K562 (cell line): ENCODE measurements around the gene ASPDH. TPM values are rescaled to one million over a fixed set of nuclear protein-coding genes. Genes with fewer than 3 reads are reported as not detected.
A peak's percentile ranks its signal among the peaks of the same experiment; 100 is the strongest.

ENCODE experiments used
- AFF4 ChIP-seq: sonication (generic); formaldehyde crosslinking; IDR thresholded peaks from 2 replicates; pipeline ENCODE4 v1.8.0; 2023; ENCODE audit warnings: mild to moderate bottlenecking, missing genetic modification reagents
- ARID1B ChIP-seq: fragments of 450-650 bp; IDR thresholded peaks from 2 replicates; pipeline ENCODE4 v1.6.1; 2016; ENCODE audit warnings: antibody characterized with exemption, mild to moderate bottlenecking, inconsistent platforms
- CHCHD3 ChIP-seq: fragments of 250-450 bp; sonication (Bioruptor Pico); IDR thresholded peaks from 2 replicates; pipeline ENCODE4 v2.1.2; 2022; ENCODE audit warnings: mild to moderate bottlenecking
- CREBBP ChIP-seq: IDR thresholded peaks from one replicate; pipeline ENCODE4 v1.6.1; 2012; ENCODE audit warnings: low read depth, mild to moderate bottlenecking, control low read depth, inconsistent platforms, low read length
- CSDE1 ChIP-seq, 2 experiments: fragments of 450-650 bp; IDR thresholded peaks; 2 replicates each; pipeline ENCODE4 v1.6.1; 2016; ENCODE audit warnings: mild to moderate bottlenecking in 1 of 2
- ELF4 ChIP-seq: fragments of 450-650 bp; formaldehyde crosslinking; IDR thresholded peaks from 2 replicates; pipeline ENCODE4 v1.4.0; 2022; ENCODE audit warnings: missing genetic modification characterization
- ETS2 ChIP-seq: IDR thresholded peaks from 2 replicates; pipeline ENCODE4 v1.6.1; 2016; ENCODE audit warnings: borderline replicate concordance, missing genetic modification characterization, mild to moderate bottlenecking, moderate library complexity, missing compliant biosample characterization; ENCODE audit not compliant: poor library complexity, severe bottlenecking
- FOXP1 ChIP-seq: sonication (generic); formaldehyde crosslinking; IDR thresholded peaks from 2 replicates; pipeline ENCODE4 v1.8.0; 2022; ENCODE audit warnings: mild to moderate bottlenecking, missing genetic modification reagents
- IRF9 ChIP-seq: fragments of 450-650 bp; IDR thresholded peaks from 2 replicates; pipeline ENCODE4 v1.6.1; 2016; ENCODE audit warnings: missing biosample characterization, missing genetic modification characterization
- L3MBTL2 ChIP-seq: fragments of 450-650 bp; IDR thresholded peaks from 2 replicates; pipeline ENCODE4 v1.6.1; 2016; ENCODE audit warnings: mild to moderate bottlenecking, moderate library complexity
- MITF ChIP-seq: IDR thresholded peaks from 2 replicates; pipeline ENCODE4 v1.6.1; 2014; ENCODE audit warnings: antibody characterized with exemption
- NR4A1 ChIP-seq, 2 experiments: fragments of 250-450 bp in 1 of 2; fragments of 450-650 bp in 1 of 2; sonication (Bioruptor Pico) in 1 of 2; IDR thresholded peaks; 2 replicates each; pipeline versions ENCODE4 v1.4.0 to v1.6.1; 2016 to 2020; ENCODE audit warnings: mild to moderate bottlenecking in 2 of 2, missing compliant biosample characterization in 1 of 2, missing genetic modification characterization in 1 of 2, moderate library complexity in 1 of 2
- NUFIP1 ChIP-seq: fragments of 450-650 bp; IDR thresholded peaks from 2 replicates; pipeline ENCODE4 v1.6.1; 2018; ENCODE audit not compliant: partially characterized antibody
- PCBP1 ChIP-seq: fragments of 200-400 bp; formaldehyde crosslinking; IDR thresholded peaks from 2 replicates; pipeline ENCODE4 v1.6.1; 2018; ENCODE audit warnings: mild to moderate bottlenecking, low read depth, low read length; ENCODE audit not compliant: poor library complexity, severe bottlenecking
- STAT5A ChIP-seq: IDR thresholded peaks from 2 replicates; pipeline ENCODE4 v1.6.1; 2012; ENCODE audit warnings: low read length, inconsistent platforms, borderline replicate concordance
- TCF7L2 ChIP-seq: fragments of 150-350 bp; IDR thresholded peaks from 2 replicates; pipeline ENCODE4 v1.6.1; 2016; ENCODE audit warnings: low read depth, mild to moderate bottlenecking, low read length, moderate library complexity
- TEAD1 ChIP-seq, 2 experiments: fragments of 450-650 bp in 1 of 2; sonication (generic) in 1 of 2; formaldehyde crosslinking; IDR thresholded peaks; 2 replicates each; pipeline versions ENCODE4 v1.4.0 to v1.8.0; 2020 to 2022; ENCODE audit warnings: mild to moderate bottlenecking in 2 of 2, missing genetic modification reagents in 1 of 2
- XRCC3 ChIP-seq: fragments of 450-650 bp; IDR thresholded peaks from 2 replicates; pipeline ENCODE4 v1.6.1; 2017; ENCODE audit warnings: mild to moderate bottlenecking, moderate library complexity
- ZNF140 ChIP-seq: fragments of 250-450 bp; sonication (Bioruptor Pico); IDR thresholded peaks from 2 replicates; pipeline ENCODE4 v1.8.0; 2021; ENCODE audit warnings: moderate library complexity, mild to moderate bottlenecking, inconsistent platforms
- ZNF224 ChIP-seq: sonication (generic); formaldehyde crosslinking; IDR thresholded peaks from 2 replicates; pipeline ENCODE4 v1.8.0; 2022; ENCODE audit warnings: mild to moderate bottlenecking, missing genetic modification reagents
- polyA plus RNA-seq, 8 experiments: library from polyadenylated mRNA; depleted of rRNA in 4 of 8; stranded (reverse) in 5 of 8; unstranded in 3 of 8; fragments of >200 nt; fragmentation: Nextera tagmentation in 2 of 8; fragmentation: Illumina TruSeq in 1 of 8; extraction: Ambion mirVana in 2 of 8; extraction: Trizol in 1 of 8; gene quantifications; 2 replicates each; pipeline versions ENCODE4 v1.2.1 to v1.2.3, GENCODE V29; 2011 to 2014; ENCODE audit warnings: inconsistent platforms in 1 of 8, missing spikeins in 1 of 8
- total RNA-seq, 7 experiments: library from RNA; depleted of rRNA in 6 of 7; stranded (reverse); fragments of >200 nt in 6 of 7; fragmentation: Illumina TruSeq in 2 of 7; extraction: Trizol in 2 of 7; gene quantifications; 2 replicates each; pipeline versions ENCODE4 v1.2.1 to v1.2.3, GENCODE V29; 2011 to 2021; ENCODE audit warnings: low replicate concordance in 1 of 7
- TF ChIP-seq, protein P1 (sequence below): sonication (generic); formaldehyde crosslinking; IDR thresholded peaks from 2 replicates; pipeline ENCODE4 v1.9.0; 2022; ENCODE audit warnings: mild to moderate bottlenecking, missing genetic modification reagents

Gene ASPDH
- total and polyA plus RNA-seq, 9 of the 15 experiments (the other 6 are each of a cell fraction or from before 2014, with no cell fraction given) = not detected

DNA sequence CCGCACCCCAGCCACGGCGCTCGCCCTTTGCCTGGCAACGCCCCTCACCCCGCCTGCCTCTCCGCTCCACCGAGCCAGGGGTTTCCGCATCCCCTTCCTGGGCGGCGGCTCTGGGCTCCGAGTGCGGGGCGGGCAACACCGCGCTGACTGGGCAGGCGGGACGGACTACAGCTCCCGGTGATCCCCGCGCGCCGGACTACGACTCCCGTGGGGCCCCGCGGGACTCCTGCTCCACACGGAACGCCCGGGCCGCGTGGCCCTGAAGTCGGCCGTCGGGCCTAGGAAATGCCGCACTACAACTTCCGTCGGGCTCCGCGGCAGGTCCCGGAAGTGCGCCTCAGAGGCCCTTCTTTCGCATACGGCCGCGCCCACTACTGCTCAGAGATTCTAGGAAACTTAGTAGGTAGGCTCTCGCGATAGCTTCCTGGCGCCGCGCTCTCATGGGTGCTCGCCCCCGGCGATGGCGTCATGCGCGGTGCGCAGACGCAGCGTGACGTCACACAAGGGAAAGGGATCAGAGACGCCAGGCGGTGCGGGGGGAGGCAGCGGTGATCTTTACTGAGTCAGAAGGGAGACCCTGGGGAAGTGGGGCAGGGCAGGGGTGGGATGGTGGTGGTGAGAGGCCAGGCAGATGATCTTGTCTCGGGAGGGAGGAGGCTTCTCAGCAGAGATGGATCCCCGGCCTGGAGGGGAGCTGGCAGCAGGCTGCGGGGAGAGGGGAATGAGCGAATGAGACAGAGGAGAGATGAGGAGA, 2.5 kb downstream of the ASPDH start, which contains the start of gene JOSD2 (continued):
- TF ChIP-seq MITF (peak; percentile 35; the same call in 1 of the 2 replicates), ZNF224 (CRISPR knock-in tag) (no peak), ETS2 (tag) (no peak), AFF4 (peak; percentile 79; the same call in 1 of the 2 replicates), PCBP1 (peak; percentile 74), CHCHD3 (0 out of 2 replicates have a peak, but pooled peaks have one; percentile 56), STAT5A (peak; percentile 74), NUFIP1 (peak; percentile 40), L3MBTL2 (peak; percentile 93), CSDE1 (IDR thresholded peaks at IDR 0.05) (peak in 1 of 2 experiments; percentile 96; a peak in 2 of 4 replicates), ELF4 (0 out of 2 replicates have a peak, but pooled peaks have one; percentile 69), CREBBP (no peak), IRF9 (no peak), TCF7L2 (0 out of 2 replicates have a peak, but pooled peaks have one; percentile 36), TEAD1 (CRISPR knock-in tag; IDR thresholded peaks at IDR 0.05) (peak in 1 of 2 experiments; percentile 72; a peak in 1 of 4 replicates), ZNF140 (no peak), ARID1B (peak; percentile 57), NR4A1 (CRISPR knock-in tag; IDR thresholded peaks at IDR 0.05) (no peak), NR4A1 (tag; IDR thresholded peaks at IDR 0.05) (peak; percentile 74; the same call in 1 of the 2 replicates), FOXP1 (peak; percentile 73; the same call in 1 of the 2 replicates), XRCC3 (no peak)
- TF ChIP-seq, protein P1, sequence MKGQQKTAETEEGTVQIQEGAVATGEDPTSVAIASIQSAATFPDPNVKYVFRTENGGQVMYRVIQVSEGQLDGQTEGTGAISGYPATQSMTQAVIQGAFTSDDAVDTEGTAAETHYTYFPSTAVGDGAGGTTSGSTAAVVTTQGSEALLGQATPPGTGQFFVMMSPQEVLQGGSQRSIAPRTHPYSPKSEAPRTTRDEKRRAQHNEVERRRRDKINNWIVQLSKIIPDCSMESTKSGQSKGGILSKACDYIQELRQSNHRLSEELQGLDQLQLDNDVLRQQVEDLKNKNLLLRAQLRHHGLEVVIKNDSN = peak; percentile 75
